ENCODE results near the gene SRGAP1.

DNA sequence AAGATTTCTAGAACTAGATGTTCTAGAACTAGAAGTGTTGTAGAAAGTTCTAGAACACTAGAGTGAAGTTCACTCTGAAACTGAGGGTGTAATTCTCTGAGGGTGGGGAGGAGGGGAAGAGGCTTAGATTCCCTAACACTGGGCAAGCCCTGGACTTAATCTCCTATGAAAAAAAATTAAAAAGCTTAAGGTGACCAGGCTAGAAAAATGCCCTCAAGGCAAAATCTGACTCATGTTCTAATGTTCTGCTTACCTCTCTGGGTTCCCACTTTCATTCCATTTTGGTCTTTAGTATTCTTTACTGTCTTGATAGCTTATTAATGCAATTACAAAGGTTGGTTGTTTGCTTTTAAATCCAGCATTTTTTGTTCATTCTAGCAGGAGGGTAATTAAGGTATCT lies 276.1 kb downstream of the SRGAP1 start:
- TF ChIP-seq GATA2 (IDR thresholded peaks at IDR 0.05; ENCODE audit: low read depth, low read length) (no peak), GATA3 (IDR thresholded peaks at IDR 0.05; ENCODE audit: low read depth, low read length) (no peak)

All from SH-SY5Y (cell line).